Spleen (tissue), 11 donors: ENCODE data around the gene ALDH1A3. TPM values are rescaled to one million over a fixed set of nuclear protein-coding genes. Genes with fewer than 3 reads are reported as not detected.
"Not testable (repeated sequence)": the region's sequence is repeated elsewhere in the genome, so short reads cannot be mapped to it uniquely, and the experiment has no call there.

Experiments
- DNase-seq: peaks from one replicate; pipeline ENCODE4 v3.0.0-alpha.2; 2020
- H3K27ac ChIP-seq, 8 donors: fragments of 200-600 bp; sonication (generic) in 7 of 8; 1 replicate in 4 of 8; 2 replicates in 4 of 8; pipeline versions ENCODE4 v1.5.0 to v1.8.0; 2016 to 2021; ENCODE audit warnings: inconsistent platforms in 4 of 8, mild to moderate bottlenecking in 4 of 8, moderate library complexity in 1 of 8
- H3K27me3 ChIP-seq, 7 donors: fragments of 200-600 bp; sonication (generic) in 6 of 7; replicated peaks in 1 of 7; 1 replicate in 4 of 7; 2 replicates in 3 of 7; pipeline versions ENCODE4 v1.5.0 to v1.8.0; 2016 to 2021; ENCODE audit warnings: inconsistent platforms in 3 of 7, mild to moderate bottlenecking in 1 of 7
- H3K36me3 ChIP-seq, 6 donors: fragments of 200-600 bp; sonication (generic) in 5 of 6; 1 replicate in 4 of 6; 2 replicates in 2 of 6; pipeline versions ENCODE4 v1.5.0 to v1.8.0; 2016 to 2021; ENCODE audit warnings: inconsistent platforms in 2 of 6
- H3K4me1 ChIP-seq, 6 donors: fragments of 200-600 bp; sonication (generic) in 5 of 6; 1 replicate in 3 of 6; 2 replicates in 3 of 6; pipeline versions ENCODE4 v1.5.0 to v1.8.0; 2016 to 2021; ENCODE audit warnings: inconsistent platforms in 3 of 6
- H3K4me3 ChIP-seq, 8 donors: fragments of 200-600 bp; sonication (generic) in 7 of 8; 1 replicate in 4 of 8; 2 replicates in 4 of 8; pipeline versions ENCODE4 v1.5.0 to v1.8.0; 2016 to 2021; ENCODE audit warnings: inconsistent platforms in 4 of 8, mild to moderate bottlenecking in 4 of 8, moderate library complexity in 2 of 8
- H3K9me3 ChIP-seq, 8 donors: fragments of 200-600 bp; sonication (generic) in 7 of 8; 1 replicate in 4 of 8; 2 replicates in 4 of 8; pipeline versions ENCODE4 v1.5.0 to v1.8.0; 2016 to 2021; ENCODE audit warnings: inconsistent platforms in 4 of 8
- POLR2A ChIP-seq, 3 donors: fragments of 450-650 bp; IDR thresholded peaks; one replicate each; pipeline ENCODE4 v1.5.1; 2017; ENCODE audit warnings: antibody characterized with exemption in 3 of 3, mild to moderate bottlenecking in 1 of 3
- POLR2AphosphoS5 ChIP-seq, 3 donors: sonication (generic); formaldehyde crosslinking; IDR thresholded peaks; one replicate each; pipeline ENCODE4 v1.5.1; 2017; ENCODE audit warnings: antibody characterized with exemption in 3 of 3
- WGBS, 5 donors: extraction: QIAGEN DNeasy Blood & Tissue Kit in 3 of 5; methylation state at CpG; one replicate each; pipeline versions ENCODE4 v1.1.5 to v1.1.7; 2013 to 2018; 5-methylcytosine and 5-hydroxymethylcytosine counted together
- intact Hi-C: fragments of 100-400 bp; cut with DNase I; formaldehyde crosslinking; loops from one replicate; pipeline ENCODE4 v1.15.0; 2023; ENCODE audit warnings: low total_unique reads
- polyA plus RNA-seq, 3 donors: library from polyadenylated mRNA; stranded (reverse); fragments of 200-250 nt; gene quantifications; one replicate each; pipeline ENCODE4 v1.2.1, GENCODE V29; 2013
- total RNA-seq, 7 donors: library from RNA; depleted of rRNA in 3 of 7; stranded (reverse); fragments of >200 nt in 3 of 7; fragmentation: NEBNext Ultra II Directional in 4 of 7; extraction: Animal tissue kit (Norgen Biotek cat#: 25700) in 4 of 7; gene quantifications; one replicate each; pipeline versions ENCODE4 v1.1.0 to v1.2.1, GENCODE V29; 2016 to 2021
- TF ChIP-seq, protein P1 (sequence below), 11 experiments: fragments of 200-600 bp in 7 of 11; fragments of 450-650 bp in 4 of 11; sonication (generic) in 4 of 11; IDR thresholded peaks in 8 of 11; conservative IDR thresholded peaks in 3 of 11; 1 replicate in 7 of 11; 2 replicates in 4 of 11; pipeline versions ENCODE4 v1.4.0 to v1.8.0; 2016 to 2021; ENCODE audit warnings: antibody characterized with exemption in 11 of 11, inconsistent platforms in 4 of 11, mild to moderate bottlenecking in 1 of 11
- donor health status: healthy with polysubstance abuse.
- donor health status: DM: no; HTN: no; CAD: no; lungs with moderate emphysema.
- donor health status: DM: no; HTN: no; CAD: no.
- donor health status: Bipolar disorder and iron deficiency.
- donor health status: healthy.
- donor health status: DM: no; HTN: no; CAD: no.
- donor health status: DM: yes; HTN: yes; CAD: no.

The ALDH1A3 gene
- total and polyA plus RNA-seq, 10 donors: 0.94 to 22.3 (median 4.6) TPM

DNA sequence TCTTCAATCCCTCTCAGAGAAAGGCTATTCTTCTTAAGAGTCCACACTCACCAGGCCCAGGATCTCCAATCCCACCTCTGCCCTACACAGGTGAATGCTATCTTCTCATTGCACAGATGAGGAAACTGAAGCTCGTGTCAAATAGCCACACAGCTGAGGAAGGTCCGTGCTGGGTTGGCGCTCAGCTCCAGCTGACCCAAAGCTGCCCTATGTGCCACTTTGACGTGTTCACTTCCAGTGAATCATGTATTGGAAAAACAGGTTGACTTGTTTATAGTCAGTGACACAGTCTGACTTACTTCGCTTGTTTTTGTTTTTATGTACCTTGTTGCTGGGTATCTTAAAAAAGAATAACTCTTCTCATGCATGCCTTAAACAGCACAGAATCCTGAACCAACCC lies 32.4 kb upstream of the ALDH1A3 start:
- H3K27me3 ChIP-seq: peaks cover 0 to 42% (median 12%) of the 10 kb centered on the region in 7 donors
- TF ChIP-seq POLR2A (IDR thresholded peaks at IDR 0.05): no peak
- TF ChIP-seq, protein P1, sequence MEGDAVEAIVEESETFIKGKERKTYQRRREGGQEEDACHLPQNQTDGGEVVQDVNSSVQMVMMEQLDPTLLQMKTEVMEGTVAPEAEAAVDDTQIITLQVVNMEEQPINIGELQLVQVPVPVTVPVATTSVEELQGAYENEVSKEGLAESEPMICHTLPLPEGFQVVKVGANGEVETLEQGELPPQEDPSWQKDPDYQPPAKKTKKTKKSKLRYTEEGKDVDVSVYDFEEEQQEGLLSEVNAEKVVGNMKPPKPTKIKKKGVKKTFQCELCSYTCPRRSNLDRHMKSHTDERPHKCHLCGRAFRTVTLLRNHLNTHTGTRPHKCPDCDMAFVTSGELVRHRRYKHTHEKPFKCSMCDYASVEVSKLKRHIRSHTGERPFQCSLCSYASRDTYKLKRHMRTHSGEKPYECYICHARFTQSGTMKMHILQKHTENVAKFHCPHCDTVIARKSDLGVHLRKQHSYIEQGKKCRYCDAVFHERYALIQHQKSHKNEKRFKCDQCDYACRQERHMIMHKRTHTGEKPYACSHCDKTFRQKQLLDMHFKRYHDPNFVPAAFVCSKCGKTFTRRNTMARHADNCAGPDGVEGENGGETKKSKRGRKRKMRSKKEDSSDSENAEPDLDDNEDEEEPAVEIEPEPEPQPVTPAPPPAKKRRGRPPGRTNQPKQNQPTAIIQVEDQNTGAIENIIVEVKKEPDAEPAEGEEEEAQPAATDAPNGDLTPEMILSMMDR (IDR thresholded peaks at IDR 0.05 in 8 of 11, conservative IDR thresholded peaks at IDR 0.05 in 3 of 11): no peak
- TF ChIP-seq POLR2AphosphoS5 (IDR thresholded peaks at IDR 0.05): no peak
- peaks cover 0 to 14% (median 8%) of the 10 kb centered on the region in 6 donors for H3K4me1 ChIP-seq
- no peaks in the 10 kb centered on the region for H3K36me3 ChIP-seq
- no peak overlapping the region for H3K4me3 ChIP-seq
- WGBS, 5 donors: 77 to 93% (median 90%) methylated on average over 5 of the region's 5 CpGs
- H3K9me3 ChIP-seq: no peaks in the 10 kb centered on the region
- H3K27ac ChIP-seq: no peak overlapping the region
- no peak for DNase-seq
- intact Hi-C loops: no loop called here

DNA sequence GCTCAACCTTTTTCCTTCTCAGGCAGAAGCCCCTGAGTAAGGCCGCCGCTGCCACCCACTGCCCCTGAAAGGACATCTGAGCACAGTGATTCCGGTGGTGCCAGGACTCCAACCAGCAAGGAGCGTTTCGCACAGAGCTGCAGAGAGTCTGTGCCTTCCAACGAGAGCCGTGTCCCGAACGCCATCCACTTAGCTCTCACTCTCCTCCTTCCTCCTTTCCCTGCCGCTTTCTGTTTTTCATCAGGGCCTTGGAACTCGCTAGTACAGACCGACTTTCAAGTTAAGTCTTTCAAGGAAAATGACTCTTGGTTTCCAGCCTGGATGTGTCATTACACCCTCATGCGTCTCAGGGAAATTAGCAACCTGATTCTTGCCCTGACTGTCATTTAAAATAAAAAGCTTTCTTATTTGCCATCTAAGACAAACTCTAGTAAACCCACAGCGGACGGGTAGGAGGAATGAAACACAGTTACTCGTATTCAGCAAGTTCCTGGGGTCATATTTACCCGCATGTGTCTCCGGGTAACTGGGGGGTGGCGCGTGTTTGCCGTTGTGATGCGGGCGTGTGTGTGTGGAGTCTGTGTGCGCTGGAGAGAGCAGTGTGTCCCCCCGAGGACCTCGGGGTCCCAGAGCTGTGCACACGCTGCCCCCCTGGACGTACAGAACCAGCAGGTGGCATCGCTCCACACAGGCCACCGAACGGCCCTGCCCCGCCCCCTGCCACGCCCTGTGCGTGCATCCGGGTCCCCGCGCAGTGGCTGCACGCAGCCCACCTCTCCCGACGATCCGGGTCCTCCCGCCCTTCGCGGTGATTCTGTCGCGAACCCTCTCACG lies 30.4 kb upstream of the ALDH1A3 start:
- Histone ChIP-seq H3K27me3 (peaks cover 0 to 39% (median 12%) of the 10 kb centered on the region in 7 donors), H3K9me3 (no peaks in the 10 kb centered on the region), H3K27ac (no peak overlapping the region), H3K36me3 (no peaks in the 10 kb centered on the region), H3K4me3 (peak overlapping the region; percentile 30 to 72 (median 46)), H3K4me1 (peaks cover 0 to 14% (median 8%) of the 10 kb centered on the region in 6 donors)
- WGBS, 5 donors: 9 to 39% (median 19%) methylated on average over 26 to 47 of the region's 47 CpGs
- TF ChIP-seq POLR2AphosphoS5 (IDR thresholded peaks at IDR 0.05): peak; percentile 7 to 43 (median 41)
- TF ChIP-seq, protein P1 (IDR thresholded peaks at IDR 0.05 in 8 of 11, conservative IDR thresholded peaks at IDR 0.05 in 3 of 11): peak in 4 of 11 experiments; percentile 11 to 26 (median 21)
- TF ChIP-seq POLR2A (IDR thresholded peaks at IDR 0.05): no peak
- intact Hi-C loops: no loop called here
- DNase-seq: peak; percentile 83

DNA sequence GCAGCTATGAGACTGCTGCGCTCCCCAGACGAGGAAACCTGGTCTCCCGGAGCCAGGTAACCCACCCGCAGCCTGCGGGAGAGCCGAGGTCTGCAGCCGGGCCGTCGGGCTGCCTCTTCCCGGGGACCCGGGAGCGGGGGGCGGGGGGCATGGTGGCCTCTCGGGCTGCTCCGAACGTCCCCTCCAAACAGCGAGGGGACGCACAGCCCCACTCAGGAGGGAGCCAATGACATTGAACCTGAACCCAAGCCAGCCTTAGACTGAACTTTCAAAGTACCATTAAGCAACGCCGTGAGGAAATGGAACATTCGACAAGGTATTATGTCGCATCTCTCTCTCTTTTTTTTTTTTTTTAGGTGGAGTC lies 29.8 kb upstream of the ALDH1A3 start:
- intact Hi-C loops: no loop called here
- Histone ChIP-seq H3K4me3 (peak overlapping the region; percentile 30 to 72 (median 46)), H3K9me3 (no peaks in the 10 kb centered on the region), H3K4me1 (peaks cover 0 to 14% (median 8%) of the 10 kb centered on the region in 6 donors), H3K27ac (no peak overlapping the region), H3K36me3 (no peaks in the 10 kb centered on the region), H3K27me3 (peaks cover 0 to 39% (median 12%) of the 10 kb centered on the region in 7 donors)
- DNase-seq: no peak
- TF ChIP-seq, protein P1 (IDR thresholded peaks at IDR 0.05 in 8 of 11, conservative IDR thresholded peaks at IDR 0.05 in 3 of 11): peak in 1 of 11 experiments; percentile 0
- no peak for TF ChIP-seq POLR2AphosphoS5 (IDR thresholded peaks at IDR 0.05)
- WGBS, 5 donors: 6 to 24% (median 11%) methylated on average over 15 to 22 of the region's 22 CpGs

DNA sequence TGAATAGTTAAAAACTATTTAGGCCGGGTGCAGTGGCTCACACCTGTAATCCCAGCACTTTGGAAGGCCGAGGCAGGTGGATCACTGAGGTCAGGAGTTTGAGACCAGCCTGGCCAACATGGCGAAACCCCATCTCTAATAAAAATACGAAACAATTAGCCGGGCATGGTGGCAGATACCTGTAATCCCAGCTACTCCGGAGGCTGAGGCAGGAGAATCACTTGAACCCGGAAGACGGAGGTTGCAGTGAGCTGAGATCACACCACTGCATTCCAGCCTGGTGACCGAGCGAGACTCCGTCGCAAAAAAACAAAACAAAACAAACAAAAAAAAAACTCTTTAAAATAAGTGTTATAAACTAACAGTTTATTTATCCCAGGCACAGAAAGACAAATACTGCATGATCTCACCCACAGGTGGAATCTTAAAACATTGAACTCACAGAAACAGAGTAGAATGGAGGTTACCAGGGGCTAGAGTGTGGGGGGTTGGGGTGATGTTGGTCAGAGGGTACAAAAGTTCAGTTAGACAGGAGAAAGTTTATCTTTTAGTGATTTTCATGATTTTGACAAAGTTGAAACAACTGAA lies 28.1 kb upstream of the ALDH1A3 start:
- H3K9me3 ChIP-seq, H3K4me3 ChIP-seq, H3K36me3 ChIP-seq, H3K27ac ChIP-seq, intact Hi-C loops, DNase-seq: not testable (repeated sequence)
- 90 to 97% (median 95%) methylated on average over 12 of the region's 12 CpGs for WGBS, 5 donors
- Histone ChIP-seq H3K27me3 (peaks cover 0 to 39% (median 12%) of the 10 kb centered on the region in 7 donors), H3K4me1 (peaks cover 0 to 14% (median 8%) of the 10 kb centered on the region in 6 donors)
